NCI-H446 treated with DMSO at 0.1 percent for 48 hours (cell line): ENCODE measurements around the gene ROS1.

Source experiments
- DNase-seq: peaks from one replicate; lab custom pipeline; 2025; lab: John Stamatoyannopoulos, UW

ROS1 gene

DNA sequence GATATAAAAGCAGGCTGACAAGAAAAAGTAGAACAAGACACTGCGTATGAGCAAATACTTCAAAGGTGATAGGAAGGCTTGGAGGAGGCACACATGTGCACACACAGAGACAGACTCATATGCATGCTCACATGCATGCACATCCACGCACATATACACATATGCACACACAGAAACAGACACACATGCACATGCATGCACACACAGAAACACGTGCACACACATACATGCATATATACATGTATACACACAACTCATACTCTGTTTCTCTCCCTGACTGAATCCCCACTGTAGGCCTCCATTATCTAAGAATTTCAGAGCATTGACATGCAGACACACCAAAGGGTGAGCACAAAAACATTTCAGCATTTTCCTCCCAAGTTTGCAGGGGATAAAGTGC, 116.7 kb downstream of the ROS1 start:
- no peak for DNase-seq

DNA sequence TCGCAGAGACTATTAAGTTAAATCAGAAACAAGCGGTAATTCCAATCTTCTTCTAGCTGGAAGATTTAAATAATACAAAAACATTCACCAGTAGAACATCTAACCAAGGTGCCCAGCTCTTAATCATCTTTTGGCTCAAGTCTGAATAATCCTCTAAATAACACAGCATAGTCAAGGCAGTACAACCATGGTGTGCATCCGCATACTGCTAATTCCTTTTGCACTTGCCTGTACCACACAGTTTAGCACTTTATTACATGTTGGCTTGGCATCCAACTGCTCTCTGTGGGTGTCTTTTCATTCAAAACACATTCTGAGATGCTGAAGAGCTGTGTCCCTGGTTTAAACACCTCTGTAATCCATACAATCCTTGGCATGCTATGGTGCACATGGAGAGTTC, 118.1 kb downstream of the ROS1 start:
- no peak for DNase-seq

DNA sequence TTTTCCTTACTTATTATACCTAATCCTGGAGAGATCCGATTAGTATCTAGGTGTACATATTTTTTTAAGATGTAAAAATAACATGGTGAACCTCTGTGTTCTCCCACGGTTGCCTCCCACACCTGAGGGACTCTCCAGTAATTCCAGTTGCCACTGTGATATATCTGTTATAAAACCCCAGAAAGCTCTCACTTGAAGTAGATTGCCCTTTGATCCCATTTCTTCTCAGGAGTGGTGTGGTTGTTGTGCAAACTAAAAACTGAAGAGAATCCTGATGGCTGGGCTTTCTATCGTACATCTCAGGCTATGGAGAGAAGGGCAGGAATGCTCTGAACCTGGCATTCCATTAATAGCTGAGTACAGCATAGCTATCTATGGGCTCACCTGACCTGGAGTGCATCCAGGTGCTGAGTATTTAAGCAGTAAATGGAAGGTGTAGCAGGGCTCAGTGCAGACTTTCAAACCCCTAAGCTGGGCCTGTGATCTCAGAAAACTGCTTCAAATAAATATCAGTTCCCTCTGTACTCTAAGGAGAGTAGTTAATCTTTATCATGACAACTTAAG, 119.4 kb downstream of the ROS1 start:
- DNase-seq: no peak

DNA sequence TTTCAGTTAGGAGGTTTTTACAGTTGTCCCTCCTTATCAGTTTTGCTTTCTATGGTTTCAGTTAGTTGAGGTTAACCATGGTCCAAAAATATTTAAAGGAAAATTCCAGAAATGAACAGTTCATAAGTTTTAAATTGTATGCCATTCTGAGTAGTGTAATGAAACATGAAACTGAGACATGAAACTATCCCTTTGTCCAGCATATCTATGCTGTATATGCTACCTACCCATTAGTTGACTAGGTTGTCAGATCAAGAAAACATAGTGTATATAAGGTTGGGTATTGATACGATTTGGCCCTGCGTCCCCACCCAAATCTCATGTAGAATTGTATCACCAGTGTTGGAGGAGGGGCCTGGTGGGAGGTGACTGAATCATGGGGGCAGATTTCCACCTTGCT, 121.3 kb downstream of the ROS1 start:
- DNase-seq: no peak

DNA sequence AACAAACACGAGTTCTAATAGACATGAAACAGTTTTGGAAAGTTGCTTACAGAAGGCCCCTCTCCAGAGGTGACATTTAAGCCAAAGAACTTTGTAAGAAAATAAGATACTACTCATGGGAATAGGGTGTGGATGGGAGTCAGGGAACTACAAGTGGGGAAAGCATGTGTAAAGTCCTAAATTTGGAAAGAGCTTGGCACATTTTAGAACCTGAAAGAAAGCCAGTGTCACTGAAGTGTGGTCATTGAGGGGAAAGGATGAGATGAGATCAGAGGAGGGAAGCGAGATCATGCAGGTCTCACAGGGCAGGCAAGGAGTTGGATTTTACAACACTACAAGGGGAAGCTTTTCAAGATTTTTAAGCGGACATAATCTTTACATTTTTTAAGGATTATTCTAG, 122.4 kb downstream of the ROS1 start:
- DNase-seq: no peak

DNA sequence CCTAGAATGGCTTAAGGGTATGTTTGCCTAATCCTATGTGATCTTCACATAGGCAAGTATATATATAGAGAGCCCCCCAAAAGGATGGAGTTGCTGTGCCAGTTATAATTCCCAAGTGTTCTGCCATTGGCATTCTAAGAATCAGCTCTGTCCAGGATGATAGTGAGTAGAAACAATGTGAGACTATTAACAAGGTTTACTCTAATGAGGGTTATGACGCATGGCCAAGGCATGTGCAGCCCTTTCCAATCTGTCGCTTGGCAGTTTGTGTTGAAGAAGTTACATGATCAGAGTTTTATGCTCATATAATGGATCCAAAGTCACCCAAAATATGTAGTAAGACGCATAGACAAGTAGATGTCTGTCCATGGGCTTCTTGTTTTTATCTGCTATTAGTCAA, 126.8 kb downstream of the ROS1 start:
- DNase-seq: no peak

DNA sequence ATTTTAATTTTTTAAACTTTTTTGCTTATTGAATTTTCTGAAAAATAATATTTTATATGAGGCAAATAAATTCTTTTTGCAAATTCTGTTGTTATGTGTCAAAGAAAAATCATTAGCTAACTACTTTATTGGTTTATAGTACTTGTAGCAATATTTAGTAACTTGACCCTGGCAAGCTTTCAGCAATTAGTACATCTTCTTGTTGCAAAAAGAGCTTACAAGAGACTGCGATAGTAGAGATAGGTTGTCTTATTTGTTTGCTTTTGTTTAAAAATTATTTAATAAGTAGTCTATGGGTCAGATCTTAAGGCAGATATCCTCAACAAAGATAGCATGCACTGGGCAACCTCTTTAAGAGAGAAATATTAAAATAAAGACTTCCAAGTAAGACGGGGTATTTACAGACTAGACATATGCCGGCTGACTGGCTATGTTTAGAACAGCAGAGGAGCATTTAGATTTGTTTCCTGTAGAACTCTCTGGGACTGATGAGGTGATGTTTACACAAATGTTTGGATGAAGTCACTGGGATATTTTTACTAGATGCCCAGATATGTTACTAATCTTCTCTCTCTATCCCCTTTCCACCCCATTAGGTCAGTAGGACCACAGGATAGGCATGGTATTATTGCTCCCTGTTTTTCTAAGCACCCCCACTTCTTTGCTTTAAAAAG, 135.4 kb downstream of the ROS1 start:
- no peak for DNase-seq

DNA sequence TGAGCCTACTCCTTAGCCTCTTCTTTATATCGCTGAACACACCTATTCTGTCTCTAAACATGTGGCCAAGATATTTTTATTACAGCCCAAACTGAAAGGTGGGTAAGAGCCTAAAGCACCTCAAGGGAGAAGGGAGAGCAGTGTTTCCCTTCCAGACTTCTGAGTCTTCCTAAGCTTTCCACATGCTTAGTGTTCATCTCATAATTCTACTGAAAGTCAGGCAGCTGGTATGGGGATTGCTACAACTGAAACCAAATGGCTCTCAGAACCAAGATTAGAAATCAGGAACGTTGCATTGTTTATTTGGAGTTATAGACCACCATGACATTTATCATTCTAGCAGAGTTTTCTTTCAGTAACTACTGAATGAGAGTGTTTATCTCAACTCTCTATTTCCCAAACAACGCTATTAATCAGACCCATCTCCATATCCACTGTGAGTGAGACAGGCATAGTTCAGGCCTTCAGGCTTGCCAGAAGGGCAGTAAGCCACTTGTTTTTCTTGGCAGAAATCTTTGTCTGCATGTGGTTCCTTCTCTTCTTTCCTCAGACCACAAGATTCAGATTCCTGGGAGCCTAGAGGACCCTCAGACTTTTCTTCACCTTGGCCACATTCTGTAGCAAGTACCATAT, 137.5 kb downstream of the ROS1 start:
- no peak for DNase-seq

DNA sequence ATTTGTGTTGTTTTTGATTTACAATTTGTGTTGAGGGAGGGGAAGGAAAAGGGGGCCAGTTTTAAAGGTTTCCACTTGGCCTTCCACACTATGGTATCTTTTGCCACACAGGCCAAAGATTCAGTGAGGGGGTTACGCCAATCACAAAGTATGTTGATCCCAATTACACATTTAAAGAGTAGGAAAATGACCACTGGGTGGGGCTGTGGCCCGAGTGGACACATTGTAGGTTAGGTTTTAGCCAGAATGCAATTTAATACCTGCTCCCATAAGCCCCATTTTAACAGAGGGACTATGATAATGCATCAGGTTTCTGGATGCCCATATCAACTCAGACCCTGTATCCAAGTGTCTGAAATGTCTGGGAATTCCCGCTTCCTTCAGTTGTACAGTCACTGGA, 144.8 kb downstream of the ROS1 start:
- DNase-seq: no peak

DNA sequence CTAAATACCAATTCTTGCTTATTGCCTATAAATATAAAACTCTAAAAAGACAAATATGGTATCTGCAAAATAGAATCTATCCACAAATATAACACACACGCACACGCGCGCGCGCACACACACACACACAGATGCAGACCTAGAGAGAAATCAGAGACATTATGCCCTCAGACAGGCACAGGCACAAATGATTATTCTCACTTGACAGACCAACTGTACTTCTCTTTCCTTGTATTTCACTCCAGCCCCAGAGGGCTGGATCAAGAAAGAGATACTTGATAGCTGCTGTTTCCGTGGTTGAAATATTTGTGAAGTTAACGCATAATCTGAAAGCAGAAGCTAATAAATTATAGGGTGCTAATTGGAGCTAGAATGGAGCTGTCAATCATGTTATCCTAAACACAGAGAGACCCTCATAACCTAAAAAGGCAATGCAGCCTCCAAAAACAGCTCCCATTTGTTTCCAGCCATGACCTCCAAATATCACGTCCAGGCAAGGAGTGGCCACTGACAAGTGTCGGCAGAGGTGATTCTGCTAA, 148.9 kb downstream of the ROS1 start:
- DNase-seq: no peak

DNA sequence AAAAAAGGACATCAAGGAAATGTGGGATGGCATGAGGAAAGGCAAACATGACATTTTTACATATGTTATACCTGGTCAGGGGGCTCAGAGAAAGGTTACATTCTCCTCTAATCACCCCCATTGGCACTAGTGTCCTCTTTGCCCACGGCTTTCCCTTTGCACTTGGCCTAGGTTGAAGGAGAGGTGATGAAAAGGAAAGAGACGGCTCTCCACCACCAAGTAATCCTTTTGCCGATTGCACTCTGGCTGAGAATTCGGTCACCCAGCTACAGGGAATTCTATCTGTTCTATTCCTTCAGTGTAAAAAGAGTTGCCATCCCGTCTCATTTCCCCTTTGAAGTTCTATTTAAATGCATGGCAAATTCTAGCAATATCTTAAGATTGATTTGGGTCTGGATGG, 150.0 kb downstream of the ROS1 start:
- DNase-seq: no peak

DNA sequence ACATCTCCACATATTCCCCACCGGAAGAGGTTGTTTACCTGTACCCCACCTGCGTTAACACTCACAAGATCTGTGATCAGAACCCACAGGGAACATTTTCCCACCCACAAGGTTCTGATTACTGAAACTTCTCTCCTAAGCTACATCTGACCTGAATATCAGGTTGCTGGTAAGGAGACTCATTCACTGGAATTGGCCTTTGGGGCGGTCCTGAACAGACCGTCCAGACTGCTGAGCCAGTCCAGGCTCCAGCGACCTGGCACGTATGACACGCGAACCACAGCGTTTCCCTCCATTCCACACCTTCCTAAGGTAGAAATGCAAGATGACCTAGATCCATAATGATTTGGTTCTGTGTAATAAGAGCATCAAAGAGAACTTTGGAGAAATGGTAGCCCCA, 150.5 kb downstream of the ROS1 start:
- DNase-seq: no peak

DNA sequence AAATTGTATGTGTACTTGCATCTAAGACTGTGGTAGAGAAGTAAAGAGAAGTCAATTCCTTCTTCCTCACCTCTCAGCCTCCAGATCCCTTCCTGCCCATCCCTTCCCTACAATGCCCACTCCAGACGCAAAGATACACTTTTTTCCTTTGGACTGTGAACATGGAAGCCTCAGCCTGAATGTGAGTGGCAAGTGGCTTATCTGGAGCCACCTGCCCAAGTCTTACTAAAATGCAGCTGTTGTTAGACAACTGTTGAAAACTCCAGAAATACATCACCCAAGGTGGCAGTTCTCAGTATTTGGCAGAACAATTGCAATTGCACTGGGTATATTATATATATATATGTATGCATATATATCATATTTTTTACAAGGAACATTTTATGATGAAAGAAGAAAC, 152.9 kb downstream of the ROS1 start:
- DNase-seq: no peak

DNA sequence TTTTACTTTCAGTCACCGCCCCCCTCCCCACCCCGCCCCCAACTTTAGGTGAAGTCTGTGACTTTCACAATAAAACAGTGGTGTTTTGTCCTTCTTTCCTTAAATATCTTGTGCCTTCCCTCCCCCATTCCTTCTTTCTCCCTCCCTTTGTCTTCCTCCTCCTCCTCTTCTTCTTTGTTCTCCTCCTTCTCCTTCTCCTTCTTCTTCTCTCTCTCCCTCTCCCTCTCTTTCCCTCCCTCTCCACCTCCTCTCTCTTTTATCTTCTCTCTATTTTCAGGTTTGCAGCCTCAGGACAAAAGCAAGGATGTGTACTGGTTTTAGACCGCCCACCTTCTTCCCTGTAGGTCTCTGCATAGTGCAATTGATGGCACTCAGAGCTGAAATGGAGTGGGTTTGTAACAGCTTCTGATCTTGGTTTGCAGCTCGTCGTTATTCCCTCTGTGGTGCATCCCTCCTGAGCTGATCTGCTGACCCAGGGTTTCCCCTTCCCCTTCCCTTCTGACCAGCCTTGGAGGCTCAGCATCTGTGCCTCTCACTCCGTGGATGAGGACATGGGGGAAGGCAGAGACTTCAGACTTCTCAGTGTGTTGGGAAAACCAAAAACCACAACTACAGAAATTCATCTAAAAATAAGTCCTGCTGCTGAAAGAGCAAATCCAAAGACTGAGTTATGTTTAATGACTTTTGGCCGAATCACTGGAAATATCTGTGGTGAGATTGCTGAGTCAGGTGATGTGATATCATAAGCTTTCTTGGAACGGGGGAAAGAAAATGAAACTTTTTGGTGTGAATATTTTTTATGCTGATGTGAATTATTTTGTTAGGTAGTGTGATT, 153.5 kb downstream of the ROS1 start:
- no peak for DNase-seq

DNA sequence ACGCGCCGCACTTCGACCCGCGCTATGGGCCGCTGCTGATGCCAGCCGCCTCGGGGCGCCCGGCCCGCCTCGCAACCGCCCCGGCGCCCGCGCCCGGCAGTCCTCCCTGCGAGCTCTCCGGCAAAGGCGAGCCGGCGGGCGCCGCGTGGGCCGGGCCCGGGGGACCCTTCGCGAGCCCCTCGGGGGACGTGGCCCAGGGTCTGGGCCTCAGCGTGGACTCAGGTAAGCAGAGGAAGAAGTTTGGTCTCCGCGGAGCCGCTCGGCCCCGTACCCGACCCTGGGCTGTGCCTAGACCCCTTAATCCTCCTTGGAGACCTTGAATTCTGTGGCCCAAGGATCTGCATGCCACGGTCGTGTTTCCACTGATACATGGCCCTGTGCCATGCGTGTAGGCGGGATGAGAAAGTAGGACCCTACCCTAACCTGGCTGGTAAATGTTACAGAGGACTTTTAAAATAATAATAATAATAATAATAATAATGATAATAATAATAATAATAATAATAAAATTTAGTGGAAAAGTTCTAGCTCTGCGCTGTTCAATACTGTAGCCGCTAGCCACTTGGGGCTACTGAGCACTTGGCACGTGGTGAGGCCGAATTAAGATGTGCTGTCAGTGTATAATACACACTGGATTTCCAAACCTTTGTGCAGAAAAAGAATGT, 154.8 kb downstream of the ROS1 start:
- DNase-seq: no peak

DNA sequence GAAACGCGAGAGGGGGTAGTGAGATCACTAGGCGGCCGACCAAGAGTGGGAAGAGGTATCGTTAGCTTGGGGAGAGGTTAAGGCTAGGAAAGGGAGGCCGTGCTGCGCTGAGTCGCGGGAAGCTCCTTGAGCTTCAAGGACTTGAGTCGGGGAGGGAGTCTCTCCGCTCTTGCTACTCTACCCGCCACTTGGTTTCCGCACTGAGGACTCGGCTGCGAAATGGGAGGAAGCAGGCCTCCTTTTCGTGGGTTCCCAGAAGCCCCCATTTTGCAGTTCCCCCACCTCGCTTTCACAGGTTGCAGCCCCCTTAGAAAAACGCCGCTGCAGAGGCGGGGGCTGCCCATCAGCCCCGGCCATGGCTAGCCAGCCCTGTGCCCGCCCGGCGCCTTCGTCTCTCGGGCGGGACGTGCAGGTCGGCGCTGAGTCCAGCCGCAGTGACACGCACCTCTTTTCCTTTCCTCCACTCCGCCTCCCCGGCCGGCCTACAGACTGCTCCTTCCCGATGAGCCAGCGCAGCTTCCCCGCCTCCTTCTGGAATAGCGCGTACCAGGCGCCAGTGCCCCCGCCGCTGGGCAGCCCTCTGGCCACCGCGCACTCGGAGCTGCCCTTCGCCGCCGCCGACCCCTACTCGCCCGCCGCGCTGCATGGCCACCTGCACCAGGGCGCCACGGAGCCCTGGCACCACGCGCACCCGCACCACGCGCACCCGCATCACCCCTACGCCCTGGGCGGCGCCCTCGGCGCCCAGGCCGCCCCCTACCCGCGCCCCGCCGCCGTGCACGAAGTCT, 155.5 kb downstream of the ROS1 start:
- DNase-seq: no peak

DNA sequence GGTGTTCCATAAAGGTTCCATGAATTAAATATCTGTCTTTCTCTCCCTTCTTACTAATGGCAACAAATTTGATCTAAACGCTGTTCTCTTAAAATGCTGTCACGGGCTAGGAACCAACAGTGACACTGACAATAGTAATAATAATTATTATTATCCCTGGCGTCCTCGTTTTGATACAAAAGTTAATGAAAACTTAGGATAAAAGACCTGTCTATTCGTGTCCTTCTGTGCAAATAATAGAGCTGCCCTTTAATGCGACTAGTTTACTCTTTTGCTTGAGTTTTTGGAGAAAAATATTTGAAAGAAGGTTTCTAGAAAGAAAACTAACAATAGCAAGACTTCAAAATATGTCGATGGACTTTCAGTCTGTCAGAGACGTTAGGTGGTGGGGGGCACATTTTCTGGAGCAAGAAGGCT, 156.1 kb downstream of the ROS1 start:
- DNase-seq: no peak

DNA sequence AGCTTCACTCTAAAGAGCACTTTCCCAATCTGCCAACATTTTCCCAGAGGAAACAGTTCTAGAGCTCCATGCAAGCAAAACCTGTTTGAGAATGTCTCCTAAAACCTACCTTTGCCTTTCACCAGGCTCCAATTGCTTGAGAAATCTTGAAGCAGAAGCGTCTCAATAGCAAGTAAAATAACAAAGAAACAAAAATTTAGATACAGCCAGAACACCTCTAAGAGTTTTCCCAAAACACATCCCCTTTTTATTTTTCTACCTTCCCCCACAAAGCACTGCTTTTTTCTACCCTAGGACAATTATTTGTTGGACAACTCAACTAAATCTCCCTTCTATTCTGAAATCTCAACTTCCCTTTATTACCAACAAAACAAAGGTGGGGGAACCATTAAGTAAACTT, 156.8 kb downstream of the ROS1 start:
- DNase-seq: no peak

DNA sequence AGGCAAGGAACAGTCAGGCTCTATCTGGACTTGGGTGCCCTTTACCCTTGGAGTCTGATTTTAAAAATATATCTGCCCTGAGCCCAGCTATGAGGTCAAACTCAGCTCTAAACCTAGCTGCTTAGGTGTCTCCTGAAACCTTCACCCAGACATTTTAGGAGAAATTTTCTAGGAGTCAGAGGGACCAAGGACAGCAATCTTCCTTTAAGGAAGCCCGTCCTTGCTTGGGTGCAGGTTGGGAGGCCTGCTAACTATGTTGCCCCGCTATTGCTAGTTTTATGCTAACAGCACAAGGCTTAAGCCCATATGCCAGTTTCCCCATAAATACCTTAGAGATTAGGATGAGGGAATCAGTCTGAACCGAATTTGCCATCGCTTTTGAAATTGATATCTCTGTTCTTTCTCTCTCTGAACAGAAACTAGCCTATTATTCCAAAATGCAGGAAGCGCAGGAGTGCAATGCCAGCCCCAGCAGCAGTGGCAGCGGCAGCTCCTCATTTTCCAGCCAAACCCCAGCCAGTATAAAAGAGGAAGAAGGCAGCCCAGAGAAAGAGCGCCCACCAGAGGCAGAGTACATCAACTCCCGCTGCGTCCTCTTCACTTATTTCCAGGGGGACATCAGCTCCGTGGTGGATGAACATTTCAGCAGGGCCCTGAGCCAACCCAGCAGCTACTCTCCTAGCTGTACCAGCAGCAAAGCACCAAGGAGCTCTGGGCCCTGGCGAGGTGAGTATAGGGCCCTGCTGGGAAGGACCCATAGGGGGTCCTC, 157.8 kb downstream of the ROS1 start:
- DNase-seq: no peak

DNA sequence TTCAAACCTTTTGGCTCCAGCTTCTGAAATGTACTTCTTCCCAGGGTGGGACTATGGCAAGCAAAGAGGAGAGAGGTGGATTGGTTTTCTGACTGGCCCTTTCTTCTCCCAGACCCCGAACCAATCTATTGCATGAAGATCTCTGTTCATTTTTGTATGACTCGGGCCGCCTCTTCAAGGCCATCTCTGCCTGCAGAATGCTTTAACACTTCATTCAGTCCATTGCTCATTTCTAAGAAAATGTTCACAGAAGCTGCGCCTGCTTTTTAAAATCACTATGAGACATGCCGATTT, 158.7 kb downstream of the ROS1 start:
- DNase-seq: no peak
